Breast epithelium (tissue), 3 donors: Measurements from ENCODE around the gene PRAMEF8.
"Not testable (repeated sequence)": the region's sequence is repeated elsewhere in the genome, so short reads cannot be mapped to it uniquely, and the experiment has no call there.

Source experiments
- CTCF ChIP-seq, 3 donors: fragments of 450-650 bp; IDR thresholded peaks; one replicate each; pipeline ENCODE4 v1.5.1; 2016 to 2017; ENCODE audit warnings: antibody characterized with exemption in 3 of 3, mild to moderate bottlenecking in 3 of 3, moderate library complexity in 3 of 3
- POLR2A ChIP-seq: fragments of 450-650 bp; IDR thresholded peaks from one replicate; pipeline ENCODE4 v1.6.1; 2016; ENCODE audit warnings: antibody characterized with exemption, mild to moderate bottlenecking, moderate library complexity

- not testable (repeated sequence) for TF ChIP-seq POLR2A; CTCF (IDR thresholded peaks at IDR 0.05)
These were observed 4.1 kb upstream of the PRAMEF8 start for GRCh38 chr1:13289030-13289429.
